Measurements from ENCODE around the gene DDX4.
"Not testable (repeated sequence)": the region's sequence is repeated elsewhere in the genome, so short reads cannot be mapped to it uniquely, and the experiment has no call there.

DDX4 gene

GRCh38 chr5:55724281-55724680, 13.6 kb upstream of the DDX4 start:
- DNase-seq (ENCODE audit: low read depth): no peak

DNA sequence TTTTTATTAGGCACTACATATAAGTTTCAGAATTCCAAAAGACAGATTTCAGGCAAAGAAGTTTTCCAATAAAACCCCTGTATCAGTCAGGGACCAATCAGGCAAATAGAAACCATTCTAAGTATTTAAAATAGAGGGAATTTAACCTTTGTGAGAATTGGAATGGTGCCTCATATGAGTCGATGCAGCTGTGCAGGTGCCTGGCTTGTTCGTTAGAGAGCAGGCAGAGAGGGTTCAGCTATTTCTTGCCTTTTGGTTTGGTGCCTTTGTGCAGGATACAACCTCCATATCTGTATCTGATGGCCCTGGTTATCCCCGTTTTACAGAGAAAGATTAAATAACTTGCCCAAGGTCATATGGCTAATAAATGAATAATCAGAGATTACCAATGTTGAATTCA, 6.0 kb upstream of the DDX4 start:
- no peak for DNase-seq (ENCODE audit: low read depth)

DNA sequence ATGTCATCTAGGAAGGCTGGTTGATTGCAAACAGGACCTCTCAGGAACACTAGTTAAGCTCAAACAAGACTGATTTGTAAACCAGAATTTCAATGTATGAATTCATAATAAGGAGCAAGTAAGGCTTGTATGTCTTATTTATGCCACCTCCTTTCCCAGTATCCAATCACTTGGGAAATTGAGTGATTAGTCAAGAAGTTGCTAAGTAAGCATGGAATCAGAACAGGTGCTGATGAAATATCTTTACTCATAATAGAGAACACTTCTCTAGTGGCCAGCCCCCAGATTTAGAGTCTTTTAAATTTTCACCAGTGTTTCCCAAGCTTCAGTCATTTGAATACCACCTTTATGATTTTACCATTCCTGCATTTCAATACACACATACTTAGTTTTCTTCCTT, 5.3 kb upstream of the DDX4 start:
- DNase-seq (ENCODE audit: low read depth): no peak

GRCh38 chr5:55734658-55735057, 3.2 kb upstream of the DDX4 start:
- DNase-seq (ENCODE audit: low read depth): no peak

DNA sequence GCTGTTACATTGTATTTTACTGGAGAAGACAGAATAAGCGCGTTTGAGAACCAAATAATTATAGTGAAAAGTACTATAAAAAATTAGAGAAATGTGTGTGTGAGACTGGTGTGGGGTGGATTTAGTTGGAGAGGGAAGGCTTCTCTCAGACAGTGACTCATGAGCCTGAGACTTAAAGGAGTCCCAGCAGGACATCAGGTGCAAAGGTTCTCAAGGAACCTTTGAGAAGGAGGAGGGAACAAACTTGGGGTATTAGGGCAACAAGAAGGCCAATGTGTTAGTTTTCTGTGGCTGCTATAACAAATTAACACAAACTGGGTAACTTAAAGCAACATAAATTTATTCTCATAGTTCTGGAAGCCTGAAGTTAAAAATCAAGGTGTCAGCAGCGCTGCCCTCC, 4.9 kb downstream of the DDX4 start:
- no peak for DNase-seq (ENCODE audit: low read depth)

- DNase-seq (ENCODE audit: low read depth): no peak
These were observed 10.0 kb downstream of the DDX4 start for GRCh38 chr5:55747778-55748318.

DNA sequence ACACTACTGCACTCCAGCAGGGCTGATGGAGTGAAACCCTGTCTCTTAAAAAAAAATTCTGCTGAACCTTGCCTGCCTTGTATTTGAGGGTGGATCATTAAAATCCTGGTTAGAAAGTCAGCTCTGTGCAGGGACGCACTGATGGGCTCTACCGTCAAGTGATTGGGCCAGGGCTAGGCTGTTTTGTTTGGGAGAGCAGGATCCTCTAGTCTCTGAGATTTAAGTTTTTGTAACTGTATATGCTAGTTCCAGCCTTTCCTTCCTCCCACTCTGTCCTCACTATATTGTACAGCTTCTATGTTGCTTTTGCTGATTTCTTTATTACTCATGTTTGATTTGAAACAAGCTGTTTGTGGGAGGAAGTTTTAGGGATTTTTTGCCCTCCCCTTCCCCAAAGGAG, 11.5 kb downstream of the DDX4 start:
- DNase-seq (ENCODE audit: low read depth): no peak

DNA sequence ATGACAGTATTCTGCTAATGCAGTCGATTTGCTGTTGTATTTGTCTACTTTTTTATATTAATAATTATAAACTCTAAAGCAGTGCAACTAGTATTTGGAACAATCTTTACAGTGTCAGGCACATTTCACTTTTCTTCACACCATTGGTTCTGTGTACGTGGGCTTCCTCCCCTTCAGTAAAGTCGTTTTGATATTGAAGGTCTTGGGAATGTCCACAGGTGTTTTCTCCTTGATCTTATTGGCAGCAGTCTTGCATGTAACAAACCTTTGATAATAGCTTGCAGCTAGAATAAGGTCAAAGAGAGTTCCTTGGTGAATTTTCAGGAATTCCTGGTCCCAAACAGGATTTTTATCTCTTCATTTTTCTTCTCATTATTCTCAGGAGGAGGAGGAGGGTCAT, 12.2 kb downstream of the DDX4 start:
- no peak for DNase-seq (ENCODE audit: low read depth)

DNA sequence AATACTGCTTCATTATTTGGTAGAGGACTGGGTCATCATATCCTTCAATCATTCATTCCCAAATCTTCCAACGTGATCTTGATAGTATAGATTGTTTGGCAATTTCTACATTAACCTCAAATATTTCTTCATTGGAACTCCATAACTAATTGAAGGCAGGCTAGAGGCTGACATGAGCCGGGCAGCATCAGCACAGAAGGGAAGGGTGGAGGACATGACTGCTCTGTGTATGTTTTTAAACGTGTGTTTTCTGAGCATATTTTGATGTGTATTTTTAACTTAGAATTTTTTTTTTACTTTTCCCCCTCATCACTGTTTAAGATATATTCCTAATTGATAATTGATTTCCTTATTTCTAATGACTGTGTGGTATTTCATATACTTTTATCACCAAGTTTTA, 12.6 kb downstream of the DDX4 start:
- no peak for DNase-seq (ENCODE audit: low read depth)

- no peak for DNase-seq (ENCODE audit: low read depth)
These were observed 20.4 kb downstream of the DDX4 start for GRCh38 chr5:55758231-55758630.

DNA sequence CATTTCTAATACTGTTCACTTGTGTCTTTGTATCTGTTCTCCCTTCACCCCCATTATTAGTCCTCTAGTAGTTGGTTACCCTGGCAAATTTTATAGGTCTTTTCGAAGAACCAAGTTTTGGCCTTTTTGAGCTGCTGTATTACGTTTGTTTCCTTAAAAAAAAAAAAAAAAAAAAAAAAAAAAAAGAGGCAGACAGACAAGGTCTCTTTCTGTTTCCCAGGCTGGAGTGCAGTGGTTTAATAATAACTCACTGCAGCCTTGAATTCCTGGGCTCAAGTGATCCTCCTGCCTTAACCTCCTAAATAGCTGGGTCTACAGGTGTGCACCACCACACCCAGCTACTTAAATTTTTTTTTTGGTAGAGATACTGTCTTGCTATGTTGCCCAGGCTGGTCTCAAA, 20.9 kb downstream of the DDX4 start:
- DNase-seq (ENCODE audit: low read depth): no peak

DNA sequence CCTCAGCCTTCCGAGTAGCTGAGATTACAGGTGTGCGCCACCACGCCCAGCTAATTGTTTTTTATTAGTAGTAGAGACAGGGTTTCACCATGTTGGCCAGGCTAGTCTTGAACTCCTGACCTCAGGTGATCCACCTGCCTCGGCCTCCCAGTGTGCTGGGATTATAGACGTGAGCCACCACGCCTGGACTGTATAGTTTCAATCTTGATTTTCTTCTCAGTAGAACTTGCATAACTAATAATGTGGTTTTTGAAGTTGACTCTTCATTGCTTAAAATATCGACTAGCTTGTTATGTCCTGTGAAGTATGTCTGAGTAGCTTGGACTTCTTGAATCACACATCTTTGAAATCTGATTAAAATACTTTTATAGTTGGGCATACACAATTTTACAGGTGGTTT, 23.9 kb downstream of the DDX4 start:
- not testable (repeated sequence) for DNase-seq (ENCODE audit: low read depth)

- DNase-seq (ENCODE audit: low read depth): no peak
These were observed 26.0 kb downstream of the DDX4 start for GRCh38 chr5:55763746-55764420.

GRCh38 chr5:55768279-55768678, 30.4 kb downstream of the DDX4 start:
- no peak for DNase-seq (ENCODE audit: low read depth)

- DNase-seq (ENCODE audit: low read depth): no peak
These were observed 33.4 kb downstream of the DDX4 start for GRCh38 chr5:55771175-55771655.

DNA sequence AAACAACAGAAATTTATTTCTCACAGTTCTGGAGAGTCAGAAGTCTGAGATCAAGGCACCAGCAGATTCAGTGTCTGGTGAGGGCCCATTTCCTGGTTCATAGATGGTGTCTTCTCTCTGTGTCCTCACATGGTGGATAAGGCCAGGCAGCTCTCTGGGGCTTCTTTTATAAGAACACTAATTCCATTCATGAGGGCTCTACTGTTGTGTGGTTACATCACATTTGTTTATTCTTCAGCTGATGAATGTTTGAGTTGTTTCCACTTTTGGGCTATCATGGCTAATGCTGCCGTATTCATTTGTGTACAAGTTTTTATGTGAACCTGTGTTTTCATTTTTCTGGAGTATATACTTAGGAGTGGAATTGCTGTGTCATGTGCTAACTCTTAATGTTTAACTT, 35.2 kb downstream of the DDX4 start:
- DNase-seq (ENCODE audit: low read depth): no peak

DNA sequence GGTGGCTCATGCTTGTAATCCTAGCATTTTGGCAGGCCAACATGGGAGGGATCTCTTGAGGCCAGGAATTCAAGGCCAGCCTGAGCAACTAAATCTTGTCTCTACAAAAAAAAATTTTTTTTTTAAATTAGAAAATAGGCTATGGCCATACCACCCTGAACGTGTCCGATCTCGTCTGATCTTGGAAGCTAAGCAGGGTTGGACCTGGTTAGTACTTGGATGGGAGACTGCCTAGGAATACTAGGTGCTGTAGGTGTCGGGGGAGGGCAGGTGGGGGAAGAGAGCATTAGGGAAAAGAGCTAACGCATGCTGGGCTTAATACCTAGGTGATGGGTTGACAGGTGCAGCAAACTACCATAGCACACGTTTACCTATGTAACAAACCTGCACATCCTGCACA, 39.5 kb downstream of the DDX4 start:
- no peak for DNase-seq (ENCODE audit: low read depth)

GRCh38 chr5:55800924-55801323, 63.1 kb downstream of the DDX4 start:
- no peak for DNase-seq (ENCODE audit: low read depth)

DNA sequence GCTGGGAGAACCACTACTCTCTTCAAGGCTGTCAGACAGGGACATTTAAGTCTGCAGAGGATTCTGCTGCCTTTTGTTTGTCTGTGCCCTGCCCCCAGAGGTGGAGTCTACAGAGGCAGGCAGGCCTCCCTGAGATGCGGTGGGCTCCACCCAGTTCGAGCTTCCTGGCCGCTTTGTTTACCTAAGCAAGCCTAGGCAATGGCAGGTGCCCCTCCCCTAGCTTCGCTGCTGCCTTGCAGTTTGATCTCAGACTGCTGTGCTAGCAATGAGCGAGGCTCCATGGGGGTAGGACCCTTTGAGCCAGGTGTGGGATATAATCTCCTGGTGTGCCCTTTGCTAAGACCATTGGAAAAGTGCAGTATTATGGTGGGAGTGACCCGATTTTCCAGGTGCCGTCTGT, 71.0 kb downstream of the DDX4 start:
- not testable (repeated sequence) for DNase-seq (ENCODE audit: low read depth)

DNA sequence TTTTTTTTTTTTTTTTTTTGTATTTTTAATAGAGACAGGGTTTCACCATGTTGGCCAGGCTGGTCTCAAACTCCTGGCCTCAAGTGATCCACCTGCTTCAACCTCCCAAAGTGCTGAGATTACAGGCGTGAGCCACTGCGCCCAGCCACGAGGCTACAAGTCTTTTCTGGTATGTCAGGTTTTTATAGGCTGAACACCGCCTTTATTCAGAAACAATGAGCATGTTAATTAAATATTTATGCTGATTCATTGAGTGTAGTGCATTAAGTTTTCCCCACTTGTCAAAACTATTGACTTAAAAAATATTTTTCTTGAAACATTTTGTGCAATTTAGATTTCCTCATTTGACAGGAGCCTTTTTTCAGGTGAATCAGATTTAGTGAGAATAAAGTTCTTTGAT, 78.1 kb downstream of the DDX4 start:
- DNase-seq (ENCODE audit: low read depth): not testable (repeated sequence)

DNA sequence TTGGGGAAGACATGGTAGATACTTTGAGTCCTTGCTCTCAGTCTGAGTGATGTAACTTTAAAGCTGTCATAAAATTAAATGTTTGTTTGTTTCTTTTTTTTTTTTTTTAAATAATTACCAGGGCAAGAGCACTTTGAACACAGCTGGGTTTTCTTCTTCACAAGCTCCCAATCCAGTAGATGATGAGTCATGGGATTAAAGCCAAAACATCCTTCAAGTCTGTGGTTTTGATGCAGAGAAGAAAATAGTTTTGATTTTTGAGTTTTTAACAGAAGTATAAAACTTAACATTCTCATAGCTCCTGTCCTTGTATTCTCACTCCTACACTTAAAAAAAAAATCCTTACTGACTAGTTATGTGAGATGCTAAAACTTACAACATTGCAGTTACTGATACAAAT, 78.5 kb downstream of the DDX4 start:
- peak; percentile 85 for DNase-seq (ENCODE audit: low read depth)

DNA sequence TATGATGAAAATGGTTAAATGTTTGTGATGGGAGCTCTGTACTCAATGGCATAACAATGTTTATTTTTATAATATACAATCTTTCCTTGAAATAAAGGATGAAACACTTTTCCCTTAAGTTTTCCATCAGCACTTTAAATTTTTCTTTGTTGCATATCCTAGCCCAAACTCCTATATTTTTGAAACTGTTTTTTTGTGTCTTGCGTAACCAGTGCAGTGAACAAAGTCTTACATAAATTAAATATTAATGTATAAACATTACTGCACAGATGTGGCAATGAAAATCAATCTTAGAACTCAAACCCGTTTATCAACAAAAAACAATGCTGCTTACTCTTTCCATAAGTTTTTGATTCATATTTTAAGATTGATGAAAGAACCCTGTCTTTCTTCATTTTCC, 79.2 kb downstream of the DDX4 start:
- no peak for DNase-seq (ENCODE audit: low read depth)

- DNase-seq (ENCODE audit: low read depth): no peak
These were observed 82.6 kb downstream of the DDX4 start for GRCh38 chr5:55820488-55820887.
